Kasumi-1 (cell line): ENCODE data around the gene THAP11.
A peak's percentile ranks its signal among the peaks of the same experiment; 100 is the strongest.
"Not testable (repeated sequence)": the region's sequence is repeated elsewhere in the genome, so short reads cannot be mapped to it uniquely, and the experiment has no call there.

Experiments used
- DNase-seq, 2 experiments: peaks; one replicate each; lab custom pipeline; 2025; lab: John Stamatoyannopoulos, UW

The THAP11 gene

DNA sequence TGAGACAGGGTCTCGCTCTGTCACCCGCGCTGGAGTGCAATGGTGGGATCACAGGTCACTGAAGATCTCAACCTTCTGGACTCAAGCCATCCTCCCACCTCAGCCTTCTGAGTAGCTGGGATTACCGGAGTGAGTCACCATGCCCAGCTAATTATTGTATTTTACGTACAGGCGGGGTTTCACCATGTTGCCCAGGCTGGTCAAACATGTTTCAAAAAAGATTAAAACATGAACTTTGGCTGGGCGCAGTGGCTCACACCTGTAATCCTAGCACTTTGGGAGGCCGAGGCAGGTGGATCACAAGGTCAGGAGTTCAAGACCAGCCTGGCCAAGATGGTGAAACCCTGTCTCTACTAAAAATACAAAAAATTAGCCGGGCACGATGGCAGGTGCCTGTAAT is 4.9 kb upstream of the THAP11 start:
- DNase-seq = not testable (repeated sequence)

DNA sequence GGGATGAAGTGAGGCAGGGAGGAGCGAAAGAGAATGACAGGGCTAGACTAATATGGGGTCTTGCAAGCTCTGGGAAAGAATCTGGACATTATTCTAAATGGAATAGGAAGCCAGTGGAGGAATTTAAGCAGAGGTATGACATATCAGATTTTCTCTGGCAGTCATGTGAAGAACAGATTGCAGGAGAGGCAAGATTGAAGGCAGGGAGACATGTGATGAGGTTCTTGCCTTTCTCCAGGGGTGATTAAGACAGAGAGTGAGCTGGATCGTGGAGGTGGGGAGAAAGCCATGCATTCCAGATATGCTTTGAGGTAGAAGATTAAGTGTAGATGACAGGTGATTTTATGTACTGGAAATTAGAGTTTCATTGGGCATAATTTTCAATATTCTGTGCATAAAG is 4.3 kb upstream of the THAP11 start:
- no peak for DNase-seq

DNA sequence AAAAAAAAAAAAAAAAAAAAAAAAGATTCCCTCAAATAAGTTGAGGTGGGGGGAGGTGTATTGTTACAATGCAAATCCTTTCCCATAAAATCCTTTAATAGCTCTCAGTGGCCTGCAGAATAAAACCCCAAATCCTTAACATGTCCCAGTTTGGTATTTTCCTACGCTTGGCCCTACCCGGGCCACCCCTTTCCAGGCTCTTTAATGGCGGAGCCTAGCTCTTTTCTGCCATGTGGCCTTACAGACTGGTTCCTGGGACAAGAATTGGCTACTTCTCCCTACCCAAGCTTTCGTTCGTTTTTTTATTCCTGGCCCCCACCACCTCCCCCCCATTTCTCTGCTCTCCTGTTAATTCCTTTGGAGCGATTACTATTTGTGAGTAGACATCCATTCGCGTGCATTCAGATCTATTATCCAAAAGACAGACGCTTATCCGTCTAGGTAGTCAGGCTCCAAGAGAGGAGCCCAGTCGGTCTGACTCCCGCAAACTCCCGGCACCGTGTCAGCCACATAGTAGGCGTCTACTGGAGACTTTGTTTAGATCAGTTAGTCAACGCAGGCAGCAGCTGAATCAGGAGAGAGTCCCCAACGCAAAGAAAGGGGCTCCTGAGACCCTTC is 813 bp upstream of the THAP11 start:
- peak in 1 of 2 experiments; percentile 37 for DNase-seq

DNA sequence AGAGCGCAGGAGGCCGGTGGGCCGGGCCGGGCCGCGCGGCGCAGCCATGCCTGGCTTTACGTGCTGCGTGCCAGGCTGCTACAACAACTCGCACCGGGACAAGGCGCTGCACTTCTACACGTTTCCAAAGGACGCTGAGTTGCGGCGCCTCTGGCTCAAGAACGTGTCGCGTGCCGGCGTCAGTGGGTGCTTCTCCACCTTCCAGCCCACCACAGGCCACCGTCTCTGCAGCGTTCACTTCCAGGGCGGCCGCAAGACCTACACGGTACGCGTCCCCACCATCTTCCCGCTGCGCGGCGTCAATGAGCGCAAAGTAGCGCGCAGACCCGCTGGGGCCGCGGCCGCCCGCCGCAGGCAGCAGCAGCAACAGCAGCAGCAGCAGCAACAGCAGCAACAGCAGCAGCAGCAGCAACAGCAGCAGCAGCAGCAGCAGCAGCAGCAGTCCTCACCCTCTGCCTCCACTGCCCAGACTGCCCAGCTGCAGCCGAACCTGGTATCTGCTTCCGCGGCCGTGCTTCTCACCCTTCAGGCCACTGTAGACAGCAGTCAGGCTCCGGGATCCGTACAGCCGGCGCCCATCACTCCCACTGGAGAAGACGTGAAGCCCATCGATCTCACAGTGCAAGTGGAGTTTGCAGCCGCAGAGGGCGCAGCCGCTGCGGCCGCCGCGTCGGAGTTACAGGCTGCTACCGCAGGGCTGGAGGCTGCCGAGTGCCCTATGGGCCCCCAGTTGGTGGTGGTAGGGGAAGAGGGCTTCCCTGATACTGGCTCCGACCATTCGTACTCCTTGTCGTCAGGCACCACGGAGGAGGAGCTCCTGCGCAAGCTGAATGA is 606 bp downstream of the THAP11 start:
- peak; percentile 37 to 50 for DNase-seq

DNA sequence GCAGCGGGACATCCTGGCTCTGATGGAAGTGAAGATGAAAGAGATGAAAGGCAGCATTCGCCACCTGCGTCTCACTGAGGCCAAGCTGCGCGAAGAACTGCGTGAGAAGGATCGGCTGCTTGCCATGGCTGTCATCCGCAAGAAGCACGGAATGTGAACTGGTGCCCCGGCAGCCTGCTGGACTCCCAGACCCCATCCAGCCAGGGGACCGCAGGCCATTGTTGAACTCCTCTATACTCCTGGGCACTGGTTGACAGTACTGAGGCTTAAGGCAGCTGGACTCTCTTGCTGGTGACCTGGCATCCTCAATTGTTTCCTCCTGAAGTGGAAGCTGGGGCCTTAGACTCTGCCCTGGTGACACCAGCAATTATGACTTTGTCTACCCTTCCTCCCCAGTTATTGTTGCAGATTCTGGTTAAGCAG is 1.2 kb downstream of the THAP11 start:
- DNase-seq = no peak

DNA sequence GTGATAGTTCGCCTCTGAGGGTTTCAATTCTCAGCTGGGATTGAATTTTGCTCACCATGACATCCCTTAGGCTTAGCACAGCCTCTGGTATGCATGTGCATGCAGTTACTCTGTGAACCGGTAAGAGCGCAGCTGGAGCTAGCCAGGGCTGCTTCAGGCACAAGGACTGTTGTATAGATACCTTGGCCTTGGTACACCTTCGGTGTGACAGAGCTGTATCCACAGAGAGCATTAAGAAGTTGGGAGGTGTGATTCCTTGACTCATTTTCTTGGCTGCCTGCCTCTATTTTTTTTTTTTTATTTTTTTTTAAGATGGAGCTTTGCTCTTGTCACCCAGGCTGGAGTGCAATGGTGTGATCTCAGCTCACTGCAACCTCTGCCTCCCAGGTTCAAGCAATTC is 2.4 kb downstream of the THAP11 start:
- no peak for DNase-seq

DNA sequence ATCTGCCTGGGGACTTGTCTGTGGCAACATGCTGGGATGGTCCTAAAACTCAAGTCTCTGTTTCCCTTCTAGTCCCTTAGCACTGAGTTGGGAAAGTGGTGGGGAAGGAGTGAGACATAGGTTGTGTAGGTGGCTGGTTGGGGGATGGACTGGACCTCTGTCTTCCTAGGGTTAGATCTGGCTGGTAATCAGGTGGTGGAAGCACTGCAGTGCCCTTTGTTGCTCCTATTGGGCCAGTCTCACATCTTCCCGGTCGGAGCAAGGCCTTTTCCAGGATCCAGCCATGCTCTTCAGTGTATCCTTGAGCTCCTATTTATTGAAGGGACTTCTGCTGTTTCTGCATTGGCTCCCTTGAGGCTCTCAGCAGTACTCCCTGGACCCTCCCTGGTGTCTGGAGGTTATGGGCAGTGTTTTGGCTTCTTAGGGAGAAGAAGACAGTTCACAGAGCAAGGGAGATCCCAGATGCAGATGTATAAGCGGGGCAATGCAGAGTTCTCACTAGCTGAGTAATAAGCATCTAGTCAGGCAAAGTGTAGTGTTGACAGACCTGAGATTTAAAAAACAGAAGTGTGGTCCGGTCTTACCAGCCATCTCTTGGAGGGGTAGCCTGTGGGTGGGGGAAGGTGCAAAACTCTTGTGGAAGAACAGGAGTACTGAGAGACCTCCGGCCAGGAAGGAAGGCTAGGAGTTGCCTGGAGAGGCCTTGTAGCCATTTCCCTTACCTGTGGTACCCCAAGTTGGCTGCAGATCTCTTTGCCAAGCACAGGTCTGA is 3.4 kb downstream of the THAP11 start:
- no peak for DNase-seq

DNA sequence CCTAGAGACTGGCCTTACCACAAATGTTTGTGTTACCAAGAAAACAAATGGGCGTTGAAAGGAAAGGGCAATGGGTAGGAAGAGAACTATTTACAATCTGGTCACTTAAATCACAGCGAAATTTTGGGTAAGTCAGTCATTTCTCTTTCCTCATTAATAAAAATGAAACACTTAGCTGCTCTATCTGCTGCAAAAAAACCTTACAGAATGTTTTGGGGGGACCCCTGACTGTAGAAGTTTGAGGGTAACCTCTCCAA is 3.9 kb downstream of the THAP11 start:
- DNase-seq = no peak

DNA sequence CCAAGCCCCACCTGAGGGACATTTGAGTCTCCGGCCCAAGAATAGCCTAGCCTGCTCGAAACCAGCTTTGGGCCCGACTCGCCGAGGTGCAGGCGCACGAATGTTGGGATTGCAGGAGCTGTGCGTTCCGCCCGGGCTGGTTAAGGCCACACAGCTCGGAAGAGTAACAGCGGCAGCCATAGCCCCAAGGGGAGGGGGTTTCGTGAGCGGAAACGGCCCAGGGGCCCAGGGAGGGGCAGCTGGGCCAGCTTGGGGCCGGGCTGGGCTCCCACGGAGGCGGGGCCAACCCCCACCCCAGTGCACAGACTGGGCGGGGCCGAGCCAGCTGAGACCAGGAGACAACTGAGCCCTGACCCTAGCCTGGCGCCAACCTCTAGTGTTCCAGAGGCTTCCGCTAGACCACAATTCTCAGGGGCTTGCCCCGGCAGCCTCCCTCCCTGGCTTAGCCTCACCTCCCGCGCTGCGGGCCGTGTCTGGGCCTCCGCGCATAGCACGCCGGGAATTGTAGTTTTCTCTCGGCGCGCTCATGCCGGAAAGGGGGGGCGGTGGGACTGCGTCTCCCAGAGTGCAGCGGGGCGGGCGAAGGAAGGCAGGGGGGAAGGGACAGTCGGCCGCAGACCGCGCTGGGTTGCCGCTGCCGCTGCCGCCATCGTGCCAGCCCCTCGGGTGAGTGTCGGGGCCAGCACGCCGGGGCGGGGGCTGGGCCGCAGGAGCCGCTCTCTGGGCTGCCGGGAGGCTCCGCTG is 4.4 kb downstream of the THAP11 start, which contains the start of gene NUTF2:
NUTF2 (plus strand) TSS at position 614 of the 744 bp plus-strand sequence. CDS start 18,198 bp downstream, outside the sequence.
- peak; percentile 92 to 93 for DNase-seq

DNA sequence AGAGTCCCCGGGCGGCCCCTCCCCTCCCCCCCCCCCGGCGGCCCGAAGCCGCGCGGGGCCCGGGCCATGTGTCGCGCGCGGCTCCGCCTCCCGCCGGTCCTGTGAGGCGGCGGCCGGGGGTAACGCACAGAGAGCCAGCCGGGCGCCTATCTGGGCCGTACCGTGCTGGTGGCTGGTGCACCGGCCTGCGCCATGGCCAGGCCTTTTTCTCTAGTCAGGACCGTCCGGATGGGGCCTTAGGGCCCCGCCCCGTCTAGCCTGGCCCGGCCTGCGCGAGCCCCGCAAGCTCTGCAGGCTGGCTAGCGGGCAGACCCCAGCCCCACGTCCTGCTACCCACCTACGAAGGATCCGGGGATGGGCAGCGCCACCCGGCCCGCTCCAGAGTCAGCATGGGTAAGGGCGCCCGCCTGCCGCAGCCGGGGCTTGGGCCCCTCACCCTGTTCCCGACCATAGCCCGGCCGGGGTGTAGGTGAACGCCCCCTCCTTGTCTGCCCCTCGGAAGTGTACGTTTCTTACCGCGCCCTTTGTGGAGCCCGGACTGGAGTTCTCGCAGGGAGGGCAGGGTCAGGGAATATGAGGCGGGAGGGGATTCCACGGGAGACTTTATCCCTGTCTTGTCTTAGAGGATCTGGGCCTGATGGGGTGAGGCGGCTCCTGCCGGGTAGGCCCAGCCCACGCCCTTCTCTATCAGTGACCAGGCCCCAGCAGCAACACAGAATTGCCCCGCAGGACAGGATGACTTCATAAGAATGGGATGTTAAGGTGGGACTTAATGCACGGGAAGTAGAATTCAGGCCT is 5.1 kb downstream of the THAP11 start, which contains the start of gene CENPT:
CENPT (minus strand) TSS at position 630 of the 798 bp plus-strand sequence. CDS start 13,834 bp downstream, outside the sequence.
- DNase-seq = peak; percentile 41 to 48

DNA sequence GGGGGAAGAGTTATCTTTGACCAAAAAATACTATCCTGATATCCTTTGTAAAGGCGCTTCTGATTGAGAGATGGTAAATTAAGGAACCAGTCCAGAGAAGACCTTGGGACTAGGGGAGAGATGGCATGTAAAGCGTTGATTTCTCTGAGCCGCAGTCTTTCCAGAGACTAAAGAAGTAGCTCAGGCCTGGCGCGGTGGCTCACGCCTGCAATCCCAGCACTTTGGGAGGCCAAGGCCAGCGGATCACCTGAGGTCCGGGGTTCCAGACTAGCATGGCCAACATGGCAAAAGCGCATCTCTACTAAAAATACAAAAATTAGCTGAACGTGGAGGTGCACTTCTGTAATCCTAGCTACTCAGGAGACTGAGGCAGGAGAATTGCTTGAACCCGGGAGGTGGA is 6.0 kb downstream of the THAP11 start:
- DNase-seq = no peak

DNA sequence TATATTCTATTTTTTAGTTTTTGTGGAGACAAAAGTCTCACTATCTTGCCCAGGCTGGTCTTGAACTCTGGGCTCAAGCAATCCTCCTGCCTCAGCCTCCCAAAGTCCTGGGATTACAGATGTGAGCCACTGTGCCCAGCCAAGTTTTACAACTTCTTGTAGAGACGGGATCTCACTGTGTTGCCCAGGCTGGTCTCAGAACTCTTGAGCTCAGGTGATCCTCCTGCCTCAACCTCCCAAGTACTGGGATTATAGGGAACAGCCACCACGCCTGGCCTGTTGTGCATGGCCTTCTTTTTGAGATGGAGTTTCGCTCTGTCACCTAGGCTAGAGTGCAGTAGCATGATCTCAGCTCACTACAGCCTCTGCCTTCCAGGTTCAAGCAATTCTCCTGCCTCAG is 11.6 kb downstream of the THAP11 start:
- DNase-seq = no peak

DNA sequence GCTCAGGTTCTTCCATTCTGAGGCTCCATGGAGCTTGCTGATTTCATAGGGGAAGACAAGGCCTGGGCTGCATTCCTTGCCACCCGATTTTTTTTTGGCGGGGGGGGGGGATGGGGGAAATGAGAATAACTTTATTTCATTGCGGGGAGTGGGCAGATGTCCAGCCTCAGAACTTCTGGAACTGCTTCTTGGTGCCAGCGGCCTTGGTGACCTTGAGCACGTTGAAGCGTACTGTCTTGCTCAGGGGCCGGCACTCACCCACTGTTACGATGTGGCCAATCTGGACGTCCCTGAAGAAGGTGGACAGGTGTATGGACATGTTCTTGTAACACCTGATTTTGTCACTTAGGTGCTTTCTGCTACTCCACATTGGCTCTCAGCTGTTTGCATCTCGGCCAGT is 13.7 kb downstream of the THAP11 start:
- DNase-seq = no peak

DNA sequence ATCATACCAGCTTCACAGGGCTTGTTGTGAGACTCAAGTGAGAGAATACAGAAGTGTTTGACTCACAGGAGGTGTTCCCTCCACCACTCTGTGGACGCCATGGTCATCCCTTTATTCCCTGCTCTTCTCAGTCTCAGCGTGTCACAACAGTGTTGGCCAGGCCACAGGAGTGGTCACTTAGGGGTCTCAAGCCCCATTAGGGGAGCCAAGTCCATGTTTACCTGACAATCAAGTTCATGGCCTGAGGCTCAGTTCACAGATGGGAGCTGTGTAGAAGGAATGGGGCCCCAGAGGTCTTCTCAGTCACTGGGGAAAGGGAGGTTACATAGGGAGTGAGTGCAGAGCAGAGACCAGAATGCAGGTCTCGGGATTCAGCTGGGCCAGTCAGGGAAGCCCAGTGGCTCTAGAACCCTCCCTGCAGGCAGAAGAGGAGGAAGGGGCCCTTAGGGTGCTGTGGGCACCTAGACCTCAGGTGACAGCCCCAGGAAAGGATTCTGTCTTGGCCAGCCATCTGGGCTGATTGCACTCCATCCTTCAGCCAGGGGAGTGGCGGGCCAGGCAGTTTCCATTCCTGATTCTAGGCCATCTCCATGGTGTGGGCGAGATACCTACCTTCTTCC is 14.9 kb downstream of the THAP11 start:
- DNase-seq = no peak

DNA sequence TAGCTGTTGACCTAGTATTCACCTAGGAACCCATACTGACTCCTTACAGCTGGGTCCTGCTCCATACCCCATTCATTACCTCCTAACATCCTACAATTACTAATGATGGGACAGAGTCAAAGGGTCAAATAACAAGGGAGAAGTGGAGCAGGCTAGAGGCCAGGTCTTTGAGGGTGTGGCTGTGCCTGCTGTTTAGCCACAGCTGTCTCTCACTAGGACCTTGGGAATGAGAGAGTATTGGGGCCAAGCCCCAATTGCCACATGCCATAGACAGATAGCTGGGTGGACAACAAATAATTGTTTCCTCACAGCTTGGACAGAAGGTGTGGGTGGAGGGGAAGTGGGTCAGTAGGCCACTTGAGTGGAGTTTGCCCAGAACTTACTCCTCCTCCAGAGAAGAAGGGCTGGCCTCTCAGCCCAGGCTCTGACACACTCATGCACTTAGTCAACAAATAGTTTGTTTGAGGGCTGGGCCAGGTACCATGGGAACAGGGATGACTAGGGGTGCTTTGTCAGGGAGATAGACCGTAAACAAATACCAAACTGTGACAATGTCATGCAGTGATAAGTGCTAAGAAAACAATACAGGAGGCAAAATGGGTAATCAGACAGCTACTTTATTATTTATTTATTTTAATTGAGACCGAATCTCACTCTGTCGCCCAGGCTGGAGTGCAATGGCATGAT is 15.6 kb downstream of the THAP11 start:
- no peak for DNase-seq

DNA sequence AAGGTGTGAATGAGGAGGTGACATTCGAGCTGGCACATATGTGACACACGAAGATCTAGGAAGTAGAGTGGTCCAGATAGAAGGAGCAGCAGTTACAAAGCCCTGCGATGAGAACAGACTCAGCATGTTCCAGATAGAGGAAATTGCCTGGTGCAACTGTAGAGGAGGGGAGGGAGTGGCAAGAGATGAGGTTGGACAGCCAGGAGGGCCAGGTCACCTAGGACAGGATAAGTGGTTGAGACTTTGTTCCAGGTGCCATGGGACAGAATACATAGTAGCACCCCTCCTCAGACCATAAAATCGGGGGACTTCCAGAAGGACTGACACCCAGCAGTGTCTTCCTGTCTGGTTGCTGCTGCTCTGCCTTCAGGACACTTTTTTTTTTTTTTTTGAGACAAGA is 16.4 kb downstream of the THAP11 start:
- no peak for DNase-seq

DNA sequence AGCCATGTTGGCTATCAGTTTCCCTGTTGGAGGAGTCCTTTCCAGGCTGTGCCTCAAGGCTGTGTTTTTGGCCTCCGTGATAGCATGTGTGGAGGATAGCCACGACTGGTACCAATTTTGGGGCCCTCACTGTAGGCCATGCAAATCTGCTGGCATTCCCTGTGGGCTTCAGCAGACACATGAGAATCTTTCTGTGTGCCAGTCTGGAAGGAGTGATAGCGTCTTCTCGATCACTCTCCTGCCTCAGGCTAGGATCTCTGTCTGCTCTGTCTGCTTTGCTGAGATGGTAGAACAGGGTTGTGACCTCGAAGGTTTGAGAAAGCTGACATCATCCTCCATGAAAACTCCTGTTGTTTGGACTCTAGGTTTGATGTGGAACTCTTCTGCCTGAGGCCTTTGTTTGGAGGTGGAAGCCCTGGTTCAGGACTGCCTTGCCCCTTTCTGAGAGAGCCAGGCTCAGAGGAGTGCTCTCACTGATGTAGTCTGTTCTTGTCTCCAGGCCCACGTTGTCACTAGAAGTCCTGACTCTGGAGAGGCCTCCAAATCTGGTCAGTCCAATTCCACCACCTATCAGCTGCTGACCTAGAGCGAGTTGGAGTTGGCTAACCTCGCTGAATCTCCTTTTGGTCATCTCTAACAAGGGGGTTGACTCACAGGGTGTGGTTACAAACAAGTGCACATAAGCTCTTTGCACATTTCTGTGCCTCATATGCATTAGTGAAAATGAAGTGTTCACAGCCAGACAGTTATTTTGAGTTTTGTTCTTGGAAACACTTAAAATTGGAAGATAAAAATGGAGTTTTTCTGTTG is 18.7 kb downstream of the THAP11 start:
- DNase-seq = no peak

DNA sequence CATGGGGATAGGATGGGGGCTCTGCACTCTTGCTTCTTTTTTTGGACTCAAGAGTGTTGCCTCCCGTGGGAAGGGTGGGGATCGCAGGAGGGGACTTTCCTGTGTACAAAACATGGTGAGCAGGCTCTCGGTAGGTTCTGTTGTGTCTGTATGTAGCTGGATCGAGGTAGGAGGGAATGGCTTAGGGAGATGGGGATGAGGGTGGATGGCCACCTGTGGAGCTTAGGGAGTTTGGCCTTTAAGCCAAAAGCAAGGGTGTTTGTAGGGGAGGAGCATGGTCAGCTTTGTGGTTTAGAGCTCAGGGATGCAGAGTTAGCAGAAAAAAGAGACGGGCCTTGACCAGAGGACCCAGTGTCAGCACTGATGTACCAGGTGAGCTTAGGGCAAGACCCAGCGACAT is 19.8 kb downstream of the THAP11 start:
- DNase-seq = no peak
